B cell (primary cell): ENCODE results near the gene BCL2. TPM values are rescaled to one million over a fixed set of nuclear protein-coding genes. Genes with fewer than 3 reads are reported as not detected.
A peak's percentile ranks its signal among the peaks of the same experiment; 100 is the strongest.

ENCODE experiments used
- ATAC-seq: fragments of 200-7000 bp; cut with Tn5 transposase; one replicate; pipeline ENCODE4 v1.10.0; 2021; ENCODE audit warnings: low read depth, mild to moderate bottlenecking, moderate number of reproducible peaks, moderate library complexity
- CTCF ChIA-PET: fragments of 350-600 bp; sonication (Branson Sonifier 250); formaldehyde crosslinking; loops from one replicate; lab custom pipeline; 2021; ENCODE audit warnings: antibody characterized with exemption, inconsistent platforms; lab: Charles Lee
- POLR2A ChIA-PET: fragments of 350-600 bp; sonication (Branson Sonifier 250); formaldehyde crosslinking; loops from one replicate; lab custom pipeline; 2021; ENCODE audit warnings: antibody characterized with exemption; lab: Charles Lee
- DNase-seq: peaks from one replicate; pipeline ENCODE4 v3.0.0; 2013
- H2AFZ ChIP-seq: 2 replicates; pipeline ENCODE4 v1.6.1; 2012; ENCODE audit warnings: mild to moderate bottlenecking, low read depth, low read length; ENCODE audit not compliant: insufficient read depth, poor library complexity, severe bottlenecking
- H3K27ac ChIP-seq, 2 donors: 1 replicate in 1 of 2; 2 replicates in 1 of 2; pipeline ENCODE4 v1.5.1; 2012 to 2013; ENCODE audit warnings: low read length in 2 of 2, mild to moderate bottlenecking in 2 of 2, moderate library complexity in 1 of 2
- H3K27me3 ChIP-seq, 4 experiments: fragments of 200-600 bp in 1 of 4; sonication (generic) in 1 of 4; replicated peaks in 1 of 4; 1 replicate in 2 of 4; 2 replicates in 2 of 4; pipeline versions ENCODE4 v1.6.1 to v1.7.0; 2013 to 2016; ENCODE audit warnings: low read length in 3 of 4, mild to moderate bottlenecking in 2 of 4, mixed read lengths in 1 of 4, moderate library complexity in 1 of 4; ENCODE audit not compliant: insufficient read depth in 4 of 4, control insufficient read depth in 3 of 4; ENCODE audit errors: control extremely low read depth in 1 of 4
- H3K36me3 ChIP-seq, 2 experiments: replicated peaks in 1 of 2; 1 replicate in 1 of 2; 2 replicates in 1 of 2; pipeline versions ENCODE4 v1.6.1 to v1.7.1; 2013; ENCODE audit warnings: low read length in 1 of 2; ENCODE audit not compliant: insufficient read depth in 2 of 2, control insufficient read depth in 1 of 2; ENCODE audit errors: control extremely low read depth in 1 of 2, extremely low read depth in 1 of 2
- H3K4me1 ChIP-seq, 2 donors: fragments of 200-600 bp in 1 of 2; sonication (generic) in 1 of 2; 1 replicate in 1 of 2; 2 replicates in 1 of 2; pipeline versions ENCODE4 v1.5.1 to v1.6.1; 2013 to 2017; ENCODE audit warnings: low read length in 2 of 2; ENCODE audit not compliant: control insufficient read depth in 2 of 2, insufficient read depth in 2 of 2
- H3K4me2 ChIP-seq: replicated peaks from 2 replicates; pipeline ENCODE3; 2012; ENCODE audit warnings: mild to moderate bottlenecking, low read depth, low read length; ENCODE audit not compliant: poor library complexity, severe bottlenecking
- H3K4me3 ChIP-seq, 5 experiments: fragments of 200-600 bp in 1 of 5; sonication (generic) in 1 of 5; 1 replicate in 3 of 5; 2 replicates in 2 of 5; pipeline versions ENCODE4 v1.5.1 to v1.7.0; 2011 to 2016; ENCODE audit warnings: low read length in 4 of 5, mild to moderate bottlenecking in 4 of 5, low read depth in 2 of 5, control low read depth in 1 of 5, moderate library complexity in 1 of 5; ENCODE audit not compliant: insufficient read depth in 1 of 5; ENCODE audit errors: control extremely low read depth in 1 of 5, extremely low read depth in 1 of 5
- H3K79me2 ChIP-seq: fragments of 200-600 bp; sonication (generic); one replicate; pipeline ENCODE4 v1.6.0; 2016; ENCODE audit warnings: low read length; ENCODE audit not compliant: control insufficient read depth, insufficient read depth
- H3K9ac ChIP-seq: fragments of 200-600 bp; sonication (generic); 2 replicates; pipeline ENCODE4 v1.6.1; 2017; ENCODE audit warnings: mild to moderate bottlenecking, low read length, moderate library complexity
- H3K9me3 ChIP-seq, 3 donors: one replicate each; pipeline versions ENCODE4 v1.6.1 to v1.7.1; 2013; ENCODE audit warnings: low read length in 2 of 3; ENCODE audit not compliant: control insufficient read depth in 2 of 3, insufficient read depth in 1 of 3; ENCODE audit errors: control extremely low read depth in 1 of 3
- H4K20me1 ChIP-seq: 2 replicates; pipeline ENCODE4 v1.6.0; 2012; ENCODE audit warnings: mild to moderate bottlenecking, low read length; ENCODE audit not compliant: insufficient read depth, control insufficient read depth, poor library complexity, severe bottlenecking
- H3K27ac Mint-ChIP-seq: one replicate; pipeline ENCODE4 v1.8.0; 2021; ENCODE audit warnings: mixed read lengths
- H3K27me3 Mint-ChIP-seq: one replicate; pipeline ENCODE4 v1.8.0; 2021; ENCODE audit warnings: mixed read lengths
- H3K4me1 Mint-ChIP-seq: one replicate; pipeline ENCODE4 v1.8.0; 2021; ENCODE audit warnings: mixed read lengths
- H3K4me3 Mint-ChIP-seq: one replicate; pipeline ENCODE4 v1.8.0; 2021; ENCODE audit warnings: mixed read lengths
- H3K9me3 Mint-ChIP-seq: one replicate; pipeline ENCODE4 v1.8.0; 2022; ENCODE audit warnings: mixed read lengths; ENCODE audit not compliant: insufficient read depth
- EZH2 ChIP-seq: IDR thresholded peaks from 2 replicates; pipeline ENCODE4 v1.6.1; 2012; ENCODE audit warnings: borderline replicate concordance, low read depth, mild to moderate bottlenecking, moderate library complexity, low read length; ENCODE audit not compliant: insufficient read depth, poor library complexity, severe bottlenecking
- WGBS: methylation state at CpG from one replicate; pipeline ENCODE4 v1.1.5; 2013; ENCODE audit warnings: missing lambda C conversion rate; ENCODE audit not compliant: insufficient coverage; 5-methylcytosine and 5-hydroxymethylcytosine counted together
- intact Hi-C: fragments of 100-400 bp; cut with micrococcal nuclease; formaldehyde crosslinking; loops from one replicate; pipeline ENCODE4 v1.10.0; 2022
- polyA plus RNA-seq: library from polyadenylated mRNA; depleted of rRNA; stranded (reverse); fragments of >200 nt; gene quantifications from 2 replicates; pipeline ENCODE4 v1.2.3, GENCODE V29; 2012
- total RNA-seq, 2 donors: library from RNA; stranded (reverse); fragments of 120-200 nt in 1 of 2; gene quantifications; 1 replicate in 1 of 2; 2 replicates in 1 of 2; pipeline versions ENCODE4 v1.2.3 to v1.2.4, GENCODE V29; 2013 to 2022
- TF ChIP-seq, protein P1 (sequence below): fragments of 200-600 bp; IDR thresholded peaks from one replicate; pipeline ENCODE4 v1.8.0; 2022; ENCODE audit warnings: antibody characterized with exemption, mild to moderate bottlenecking

Gene BCL2
- total and polyA plus RNA-seq, 2 donors (not counting 1 experiment from before 2014, with no cell fraction given): 27.6 to 144 TPM

DNA sequence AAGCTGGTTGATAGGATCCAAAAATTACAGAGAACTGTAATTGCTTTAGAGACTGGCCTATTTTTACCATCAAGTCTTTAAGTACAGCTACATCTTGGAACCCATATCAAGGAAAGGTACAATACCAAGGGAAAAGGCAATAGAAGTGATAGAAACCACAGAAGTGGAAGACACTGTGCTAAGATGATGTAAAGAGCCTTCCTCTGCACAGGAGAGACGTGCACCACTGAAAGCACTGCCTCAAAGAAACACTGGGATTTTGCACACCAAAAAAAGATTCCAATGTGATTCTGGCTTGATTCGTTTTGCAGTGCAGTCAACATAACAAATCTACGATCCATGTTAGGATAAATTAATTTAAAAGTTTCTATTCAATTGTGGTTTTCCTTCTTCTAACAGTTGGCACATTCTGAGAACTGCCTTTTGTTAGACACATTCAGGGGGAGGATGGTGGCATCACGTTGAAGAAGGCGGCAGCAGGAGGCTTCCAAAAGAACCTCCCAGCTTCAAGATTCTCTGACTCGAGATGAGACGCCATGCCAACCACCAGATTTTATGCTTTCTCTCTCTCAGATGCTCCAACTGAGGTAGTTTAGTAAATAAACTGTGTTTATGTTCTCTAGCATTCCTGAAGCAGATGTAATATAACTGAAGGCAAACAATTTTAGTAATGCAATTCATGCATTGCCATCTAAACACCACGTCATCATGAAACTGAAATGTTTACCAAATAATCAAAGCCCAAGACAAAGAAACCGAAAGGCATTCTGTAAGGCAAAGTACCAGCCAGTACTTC, 102.9 kb downstream of the BCL2 start:
- Mint-ChIP-seq H3K9me3 (no peaks in the 10 kb centered on the region), H3K27me3 (no peaks in the 10 kb centered on the region), H3K4me3 (peak overlapping the region; percentile 16), H3K4me1 (peaks cover 67% of the 10 kb centered on the region), H3K27ac (peak overlapping the region; percentile 70)
- WGBS: no CpG with 5 or more reads among the region's 9 CpGs
- Histone ChIP-seq H3K79me2 (peaks cover 99% of the 10 kb centered on the region), H3K27ac (peak overlapping the region in 1 of 2 donors; percentile 44), H3K4me1 (peaks cover 20 to 27% of the 10 kb centered on the region in 2 donors), H3K9ac (no peak overlapping the region), H3K36me3 (peaks cover 3 to 6% of the 10 kb centered on the region in 2 experiments), H3K9me3 (no peaks in the 10 kb centered on the region), H4K20me1 (peaks cover 8% of the 10 kb centered on the region), H3K4me3 (no peak overlapping the region), H3K27me3 (no peaks in the 10 kb centered on the region), H3K4me2 (peak overlapping the region; percentile 30), H2AFZ (no peak overlapping the region)
- TF ChIP-seq EZH2: no peak
- TF ChIP-seq, protein P1, sequence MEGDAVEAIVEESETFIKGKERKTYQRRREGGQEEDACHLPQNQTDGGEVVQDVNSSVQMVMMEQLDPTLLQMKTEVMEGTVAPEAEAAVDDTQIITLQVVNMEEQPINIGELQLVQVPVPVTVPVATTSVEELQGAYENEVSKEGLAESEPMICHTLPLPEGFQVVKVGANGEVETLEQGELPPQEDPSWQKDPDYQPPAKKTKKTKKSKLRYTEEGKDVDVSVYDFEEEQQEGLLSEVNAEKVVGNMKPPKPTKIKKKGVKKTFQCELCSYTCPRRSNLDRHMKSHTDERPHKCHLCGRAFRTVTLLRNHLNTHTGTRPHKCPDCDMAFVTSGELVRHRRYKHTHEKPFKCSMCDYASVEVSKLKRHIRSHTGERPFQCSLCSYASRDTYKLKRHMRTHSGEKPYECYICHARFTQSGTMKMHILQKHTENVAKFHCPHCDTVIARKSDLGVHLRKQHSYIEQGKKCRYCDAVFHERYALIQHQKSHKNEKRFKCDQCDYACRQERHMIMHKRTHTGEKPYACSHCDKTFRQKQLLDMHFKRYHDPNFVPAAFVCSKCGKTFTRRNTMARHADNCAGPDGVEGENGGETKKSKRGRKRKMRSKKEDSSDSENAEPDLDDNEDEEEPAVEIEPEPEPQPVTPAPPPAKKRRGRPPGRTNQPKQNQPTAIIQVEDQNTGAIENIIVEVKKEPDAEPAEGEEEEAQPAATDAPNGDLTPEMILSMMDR: no peak
- CTCF ChIA-PET: interaction anchor here (0.7 to 1.0 kb wide), 3 partner anchors 98 to 105 kb away, joined by 3 to 4 read pairs (median 3); no protein-coding TSS in a partner anchor
- ATAC-seq: no peak
- DNase-seq: no peak
- POLR2A ChIA-PET: interaction anchor here (1.0 kb wide), 1 partner anchor 13 kb away, joined by 3 read pairs; no protein-coding TSS in a partner anchor
- intact Hi-C loops: loop anchor here (2.0 kb wide), 1 partner anchor 54 kb away; no protein-coding TSS in a partner anchor
